NCI-H146 treated with DMSO at 0.1 percent for 48 hours (cell line): ENCODE measurements around the gene ASAP2.

Source experiments
- DNase-seq: peaks from one replicate; lab custom pipeline; 2025; ENCODE audit not compliant: unreplicated experiment; lab: John Stamatoyannopoulos, UW

The ASAP2 gene

GRCh38 chr2:9205963-9206948, at the start of gene ASAP2:
ASAP2 (plus strand) TSS chr2:9206812; CDS start chr2:9207105, 293 bp downstream.
- no peak for DNase-seq

DNA sequence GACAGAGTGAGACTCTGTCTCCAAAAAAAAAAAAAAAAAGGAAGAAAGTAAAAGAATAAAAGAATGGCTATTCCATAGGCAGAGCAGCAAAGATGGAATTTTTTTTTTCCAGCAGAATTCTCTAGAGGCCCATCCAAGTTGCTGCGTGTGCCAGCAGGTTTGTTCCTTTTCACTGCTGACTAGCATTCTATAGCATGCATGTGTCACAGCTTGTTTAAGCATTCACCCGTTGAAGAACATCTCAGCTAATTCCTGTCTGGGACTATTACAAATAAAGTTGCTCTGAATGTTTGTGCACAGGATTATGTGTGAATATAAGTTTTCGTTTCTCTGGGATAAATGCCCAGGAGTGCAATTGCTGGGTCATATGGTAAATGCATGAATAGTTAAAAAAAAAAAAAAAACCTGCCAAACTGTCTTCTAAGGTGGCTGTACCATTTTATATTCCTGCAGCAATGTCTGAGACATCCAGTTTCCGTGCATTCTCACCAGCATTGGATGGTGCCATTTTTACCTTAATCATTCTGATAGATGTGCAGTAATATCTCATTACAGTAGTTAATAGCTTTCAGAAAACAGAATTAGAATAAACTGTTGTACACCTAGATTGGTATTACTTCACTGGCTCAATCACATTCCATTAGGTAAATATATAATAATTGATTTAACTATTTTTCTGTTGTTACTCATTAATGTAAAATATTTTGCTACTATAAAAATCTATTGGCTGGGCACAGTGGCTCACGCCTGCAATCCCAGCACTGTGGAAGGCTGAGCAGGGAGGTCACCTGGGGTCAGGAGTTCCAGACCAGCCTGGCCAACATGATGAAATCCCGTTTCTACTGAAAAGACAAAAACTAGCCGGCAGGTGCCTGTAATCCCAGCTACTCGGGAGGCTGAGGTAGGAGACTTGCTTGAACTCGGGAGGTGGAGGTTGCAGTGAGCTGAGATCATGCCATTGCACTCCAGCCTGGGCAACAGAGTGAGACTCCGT, 47.5 kb upstream of the ASAP2 start:
- no peak for DNase-seq

- DNase-seq = no peak
Measured at GRCh38 chr2:9160732-9161131, 45.9 kb upstream of the ASAP2 start.

DNA sequence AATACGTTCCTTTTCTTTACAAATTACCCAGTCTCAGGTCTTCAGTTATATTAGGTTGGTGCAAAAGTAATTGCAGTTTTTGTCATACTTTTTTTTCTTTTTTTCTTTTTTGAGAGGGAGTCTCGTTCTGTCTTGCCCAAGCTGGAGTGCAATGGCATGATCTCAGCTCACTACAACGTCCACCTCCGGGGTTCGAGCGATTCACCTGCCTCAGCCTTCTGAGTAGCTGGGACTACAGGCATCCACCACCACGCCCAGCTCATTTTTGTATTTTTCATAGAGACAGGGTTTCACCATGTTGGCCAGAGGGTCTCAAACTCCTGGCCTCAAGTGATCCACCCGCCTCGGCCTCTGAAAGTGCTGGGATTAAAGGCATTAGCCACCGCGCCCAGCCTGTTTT, 43.8 kb upstream of the ASAP2 start:
- no peak for DNase-seq

GRCh38 chr2:9163306-9164111, 43.1 kb upstream of the ASAP2 start:
- no peak for DNase-seq

GRCh38 chr2:9164112-9164608, 42.5 kb upstream of the ASAP2 start:
- DNase-seq = no peak

GRCh38 chr2:9165625-9166024, 41.0 kb upstream of the ASAP2 start:
- no peak for DNase-seq

- no peak for DNase-seq
Measured at GRCh38 chr2:9166579-9167377, 39.8 kb upstream of the ASAP2 start.

- peak; percentile 77 for DNase-seq
Measured at GRCh38 chr2:9167718-9168657, 38.6 kb upstream of the ASAP2 start.

- DNase-seq = no peak
Measured at GRCh38 chr2:9168821-9169221, 37.8 kb upstream of the ASAP2 start.

DNA sequence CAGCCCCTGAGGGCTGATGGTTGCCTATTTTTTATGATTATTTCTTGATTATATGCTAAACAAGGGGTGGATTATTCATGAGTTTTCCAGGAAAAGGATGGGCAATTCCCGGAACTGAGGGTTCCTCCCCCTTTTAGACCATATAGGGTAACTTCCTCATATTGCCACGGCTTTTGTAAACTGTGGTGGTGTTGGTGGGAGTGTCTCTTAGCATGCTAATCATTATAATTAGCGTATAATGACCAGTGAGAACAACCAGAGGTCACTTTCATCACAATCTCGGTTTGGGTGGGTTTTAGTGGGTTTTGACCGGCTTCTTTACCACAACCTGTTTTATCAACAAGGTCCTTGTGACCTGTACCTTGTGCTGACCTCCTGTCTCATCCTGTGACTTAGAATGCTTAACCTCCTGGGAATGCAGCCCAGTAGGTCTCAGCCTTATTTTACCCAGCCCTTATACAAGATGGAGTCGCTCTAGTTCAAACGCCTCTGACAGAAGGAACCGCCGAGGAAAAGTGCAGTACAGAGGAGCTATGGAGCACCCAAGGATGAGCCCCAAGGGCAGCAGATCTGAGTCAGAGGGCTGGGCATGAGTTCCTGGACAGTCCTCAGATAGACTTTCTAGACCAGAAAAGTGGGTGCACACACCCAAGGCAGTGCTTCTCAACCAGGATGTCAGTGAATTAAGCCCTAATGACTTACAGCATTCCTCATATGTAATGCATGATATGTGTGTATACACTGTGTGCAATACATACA, 37.1 kb upstream of the ASAP2 start:
- no peak for DNase-seq

DNA sequence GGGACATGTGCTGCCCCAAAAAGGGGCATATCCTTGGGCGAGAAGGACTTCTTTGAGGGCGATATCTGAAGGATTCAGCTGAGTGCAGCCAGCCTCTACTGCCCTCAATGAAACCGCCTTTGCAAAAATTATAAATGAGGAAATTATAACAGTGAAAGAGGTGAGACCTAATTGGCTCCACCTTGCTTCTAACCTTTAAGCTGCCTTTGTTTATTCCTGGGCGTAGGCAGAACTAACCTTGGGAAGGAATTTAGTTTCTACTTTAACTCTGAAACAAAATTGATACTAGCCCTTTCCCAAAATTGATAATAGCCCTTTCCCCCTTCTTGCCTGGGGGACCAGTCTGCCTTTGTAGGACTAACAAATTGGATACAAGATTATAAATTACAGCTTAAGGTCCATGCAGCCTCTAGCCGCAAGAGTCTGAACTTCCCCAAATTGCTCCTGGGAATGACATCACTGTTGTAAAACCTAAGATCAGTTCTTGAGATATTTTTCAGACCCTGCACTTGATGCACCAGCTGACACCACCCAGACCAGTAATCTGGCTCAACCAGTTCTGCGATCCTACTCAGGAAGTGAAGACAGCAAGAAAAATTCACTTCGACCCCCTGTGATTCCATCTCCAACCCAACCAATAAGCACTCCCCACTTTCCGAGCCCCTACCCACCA, 36.0 kb upstream of the ASAP2 start:
- no peak for DNase-seq

- no peak for DNase-seq
Measured at GRCh38 chr2:9174771-9175437, 31.7 kb upstream of the ASAP2 start.

- DNase-seq = peak; percentile 11
Measured at GRCh38 chr2:9178110-9178903, 28.3 kb upstream of the ASAP2 start.

- peak; percentile 91 for DNase-seq
Measured at GRCh38 chr2:9178904-9179571, 27.6 kb upstream of the ASAP2 start.
